Duodenal mucosa (tissue), 2 donors: ENCODE results near the gene KIF26B.
"Not testable (repeated sequence)": the region's sequence is repeated elsewhere in the genome, so short reads cannot be mapped to it uniquely, and the experiment has no call there.

Source experiments
- H3K27ac ChIP-seq: one replicate; pipeline ENCODE4 v1.7.0; 2013; ENCODE audit warnings: low read depth, low read length
- H3K27me3 ChIP-seq, 2 donors: one replicate each; pipeline ENCODE4 v1.7.0; 2013; ENCODE audit warnings: low read length in 2 of 2, control low read depth in 1 of 2; ENCODE audit not compliant: insufficient read depth in 2 of 2, control insufficient read depth in 1 of 2
- H3K36me3 ChIP-seq, 2 donors: one replicate each; pipeline ENCODE4 v1.7.0; 2013; ENCODE audit warnings: low read length in 2 of 2, control low read depth in 1 of 2; ENCODE audit not compliant: insufficient read depth in 2 of 2, control insufficient read depth in 1 of 2
- H3K4me1 ChIP-seq, 2 donors: one replicate each; pipeline ENCODE4 v1.7.0; 2013; ENCODE audit warnings: low read length in 2 of 2, control low read depth in 1 of 2; ENCODE audit not compliant: insufficient read depth in 2 of 2, control insufficient read depth in 1 of 2
- H3K4me3 ChIP-seq, 2 donors: one replicate each; pipeline ENCODE4 v1.7.0; 2013; ENCODE audit warnings: low read length in 2 of 2, low read depth in 1 of 2
- H3K9ac ChIP-seq, 2 donors: one replicate each; pipeline ENCODE4 v1.7.0; 2013; ENCODE audit warnings: low read length in 2 of 2, low read depth in 1 of 2
- H3K9me3 ChIP-seq, 2 donors: one replicate each; pipeline ENCODE4 v1.7.0; 2013; ENCODE audit warnings: low read length in 2 of 2, control low read depth in 1 of 2; ENCODE audit not compliant: control insufficient read depth in 1 of 2

Gene KIF26B

DNA sequence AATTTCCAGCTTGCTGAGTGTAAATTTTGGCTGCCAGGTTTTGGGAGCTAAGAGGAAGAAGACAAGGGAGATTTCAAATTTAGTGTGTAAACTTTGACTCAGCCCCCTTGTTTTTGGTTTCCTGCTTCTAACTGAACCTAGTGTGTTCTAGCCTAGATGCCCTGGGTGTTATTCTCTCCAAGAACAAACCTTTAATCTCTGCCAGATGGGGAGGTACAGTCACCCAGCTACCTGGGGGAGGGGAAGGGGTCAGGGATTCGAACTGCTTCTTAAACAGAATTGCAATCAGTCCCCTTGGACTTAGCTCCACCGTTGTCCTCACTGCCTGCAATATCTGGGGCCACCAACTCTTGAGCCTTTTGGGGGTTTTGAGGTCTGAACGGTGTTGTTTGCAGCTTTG, 238.9 kb downstream of the KIF26B start:
- Histone ChIP-seq H3K4me1 (peaks cover 6 to 8% of the 10 kb centered on the region in 2 donors), H3K4me3 (no peak overlapping the region), H3K27ac (no peak overlapping the region), H3K9ac (no peak overlapping the region), H3K9me3 (no peaks in the 10 kb centered on the region), H3K27me3 (no peaks in the 10 kb centered on the region), H3K36me3 (no peaks in the 10 kb centered on the region)

GRCh38 chr1:245395680-245396079, 240.9 kb downstream of the KIF26B start:
- Histone ChIP-seq H3K9ac (no peak overlapping the region), H3K27me3 (no peaks in the 10 kb centered on the region), H3K27ac (no peak overlapping the region), H3K9me3 (no peaks in the 10 kb centered on the region), H3K36me3 (no peaks in the 10 kb centered on the region), H3K4me1 (peaks cover 6 to 8% of the 10 kb centered on the region in 2 donors), H3K4me3 (no peak overlapping the region)

DNA sequence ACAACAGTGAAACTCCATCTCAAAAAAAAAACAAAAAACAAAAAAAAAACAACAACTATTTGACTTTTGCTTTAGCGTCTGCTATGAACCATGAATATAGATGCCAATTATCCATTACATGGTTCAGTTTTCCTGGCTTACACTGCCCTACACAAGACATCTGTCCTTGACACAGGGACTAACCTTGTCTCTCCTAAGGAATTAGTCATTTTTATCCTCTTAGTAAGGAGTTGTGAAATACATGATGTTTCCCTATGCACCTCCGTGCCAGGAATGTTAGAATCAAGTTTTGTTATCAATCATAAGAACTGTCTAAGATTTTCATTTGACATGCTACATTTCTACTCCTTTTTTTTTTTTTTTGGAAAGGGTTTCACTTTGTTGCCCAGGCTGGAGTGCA, 241.8 kb downstream of the KIF26B start:
- Histone ChIP-seq H3K4me1 (peaks cover 6 to 8% of the 10 kb centered on the region in 2 donors), H3K9me3 (no peaks in the 10 kb centered on the region), H3K9ac (no peak overlapping the region), H3K36me3 (no peaks in the 10 kb centered on the region), H3K27ac (no peak overlapping the region), H3K27me3 (no peaks in the 10 kb centered on the region), H3K4me3 (no peak overlapping the region)

DNA sequence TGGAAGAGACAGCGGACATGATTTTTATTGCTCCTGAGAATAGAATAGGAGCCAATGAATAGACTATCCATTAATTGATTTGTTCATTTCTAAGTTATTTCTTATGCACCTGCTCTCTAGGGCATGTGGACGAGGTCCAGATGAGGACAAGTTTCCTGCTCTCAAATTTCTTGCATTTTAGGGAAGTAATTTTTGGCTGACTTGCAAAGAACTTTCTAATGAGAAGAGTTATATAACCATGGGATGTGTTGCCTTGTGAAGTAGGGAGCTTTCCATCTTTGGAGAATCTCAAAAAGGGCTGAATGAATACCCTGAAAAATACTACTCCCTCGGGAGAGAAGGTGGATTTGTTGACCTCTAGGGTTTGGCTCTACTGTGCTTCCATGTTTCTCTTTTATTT, 243.0 kb downstream of the KIF26B start:
- no peaks in the 10 kb centered on the region for H3K27me3 ChIP-seq

GRCh38 chr1:245398180-245398579, 243.4 kb downstream of the KIF26B start:
- no peak overlapping the region for H3K9ac ChIP-seq
- H3K27me3 ChIP-seq = no peaks in the 10 kb centered on the region
- H3K4me3 ChIP-seq = no peak overlapping the region
- H3K27ac ChIP-seq = no peak overlapping the region
- H3K9me3 ChIP-seq = no peaks in the 10 kb centered on the region
- H3K36me3 ChIP-seq = no peaks in the 10 kb centered on the region
- peaks cover 6 to 8% of the 10 kb centered on the region in 2 donors for H3K4me1 ChIP-seq

More for the DNA sequence above, 243.0 kb downstream of the KIF26B start:
- Histone ChIP-seq H3K4me3 (no peak overlapping the region), H3K27ac (no peak overlapping the region), H3K9ac (no peak overlapping the region), H3K36me3 (no peaks in the 10 kb centered on the region), H3K4me1 (peaks cover 6 to 8% of the 10 kb centered on the region in 2 donors), H3K9me3 (no peaks in the 10 kb centered on the region)

- H3K9me3 ChIP-seq = no peaks in the 10 kb centered on the region
- no peak overlapping the region for H3K9ac ChIP-seq
- H3K27ac ChIP-seq = no peak overlapping the region
- H3K36me3 ChIP-seq = no peaks in the 10 kb centered on the region
- no peaks in the 10 kb centered on the region for H3K27me3 ChIP-seq
- peaks cover 6 to 8% of the 10 kb centered on the region in 2 donors for H3K4me1 ChIP-seq
- H3K4me3 ChIP-seq = no peak overlapping the region
These were observed 247.2 kb downstream of the KIF26B start for GRCh38 chr1:245401881-245402587.

- H3K4me1 ChIP-seq, H3K36me3 ChIP-seq, H3K27ac ChIP-seq, H3K27me3 ChIP-seq, H3K4me3 ChIP-seq, H3K9ac ChIP-seq, H3K9me3 ChIP-seq: not testable (repeated sequence)
These were observed 248.2 kb downstream of the KIF26B start for GRCh38 chr1:245402998-245403397.

DNA sequence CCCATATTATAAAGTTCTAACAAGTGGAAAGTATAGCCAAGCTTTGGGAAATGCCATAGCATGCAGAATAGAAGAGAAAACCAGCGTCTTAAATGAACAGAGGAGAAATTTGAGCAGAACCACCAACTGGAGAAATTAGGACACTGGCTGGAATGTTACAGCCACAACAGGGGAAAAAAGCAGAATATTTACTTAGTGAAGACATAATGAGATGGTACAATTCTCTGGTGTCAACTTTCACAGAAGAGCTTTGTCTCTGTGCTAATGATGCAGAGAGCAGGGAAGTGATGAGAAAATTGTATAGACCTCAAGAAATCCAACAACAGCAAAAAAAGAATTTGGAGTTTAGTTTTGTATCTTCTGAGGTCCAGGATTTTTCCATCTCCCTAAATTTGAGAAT, 249.7 kb downstream of the KIF26B start:
- Histone ChIP-seq H3K4me3 (no peak overlapping the region), H3K4me1 (peaks cover 0 to 4% of the 10 kb centered on the region in 2 donors), H3K27me3 (no peaks in the 10 kb centered on the region), H3K36me3 (no peaks in the 10 kb centered on the region), H3K27ac (no peak overlapping the region), H3K9ac (no peak overlapping the region), H3K9me3 (no peaks in the 10 kb centered on the region)

DNA sequence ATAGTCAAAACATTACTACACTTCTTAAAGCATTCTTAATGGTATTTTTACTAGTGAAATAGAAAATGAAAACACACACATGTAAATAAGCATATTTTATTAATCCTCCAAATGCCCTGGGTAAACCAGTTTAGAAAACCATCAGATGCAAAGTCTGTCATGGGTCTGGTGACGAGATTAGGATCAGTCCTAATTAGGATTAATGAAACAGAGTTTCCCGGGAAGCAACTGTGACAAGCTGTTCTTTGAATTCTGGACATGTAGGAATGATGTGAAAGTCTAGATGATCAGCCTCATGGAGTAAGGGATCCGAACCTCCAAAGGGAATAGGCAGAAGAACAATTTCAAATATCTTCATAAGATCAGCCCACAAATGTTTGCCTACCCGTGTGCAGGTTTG, 250.2 kb downstream of the KIF26B start:
- Histone ChIP-seq H3K9me3 (no peaks in the 10 kb centered on the region), H3K9ac (no peak overlapping the region), H3K4me3 (no peak overlapping the region), H3K27me3 (no peaks in the 10 kb centered on the region), H3K4me1 (peaks cover 0 to 4% of the 10 kb centered on the region in 2 donors), H3K27ac (no peak overlapping the region), H3K36me3 (no peaks in the 10 kb centered on the region)

- H3K9me3 ChIP-seq = no peaks in the 10 kb centered on the region
- no peaks in the 10 kb centered on the region for H3K27me3 ChIP-seq
- no peak overlapping the region for H3K9ac ChIP-seq
These were observed 251.6 kb downstream of the KIF26B start for GRCh38 chr1:245406426-245406825.

More at GRCh38 chr1:245406426-245406825, 251.6 kb downstream of the KIF26B start:
- H3K4me3 ChIP-seq = no peak overlapping the region
- no peaks in the 10 kb centered on the region for H3K36me3 ChIP-seq
- no peak overlapping the region for H3K27ac ChIP-seq
- H3K4me1 ChIP-seq = peaks cover 0 to 4% of the 10 kb centered on the region in 2 donors
